H1 (cell line): ENCODE data around the gene ACP4. TPM values are rescaled to one million over a fixed set of nuclear protein-coding genes. Genes with fewer than 3 reads are reported as not detected.

ENCODE experiments used
- CBX5 ChIP-seq: fragments of 300-800, 300-1000 bp; sonication (generic); IDR thresholded peaks from 2 replicates; pipeline ENCODE4 v1.7.1; 2016; ENCODE audit warnings: antibody characterized with exemption, low read length, low read depth
- CHD7 ChIP-seq: fragments of 300-600 bp; sonication (generic); IDR thresholded peaks from 2 replicates; pipeline ENCODE4 v1.7.1; 2012; ENCODE audit warnings: low read length, moderate library complexity, mild to moderate bottlenecking, inconsistent platforms; ENCODE audit not compliant: insufficient replicate concordance
- E2F6 ChIP-seq: IDR thresholded peaks from 2 replicates; pipeline ENCODE4 v1.6.1; 2012; ENCODE audit warnings: inconsistent platforms
- GTF2F1 ChIP-seq: IDR thresholded peaks from 2 replicates; pipeline ENCODE4 v1.6.1; 2012; ENCODE audit warnings: low read depth, low read length, improper control_type of control experiment, borderline replicate concordance
- PHF8 ChIP-seq: fragments of 200-600 bp; sonication (generic); conservative IDR thresholded peaks from 2 replicates; pipeline ENCODE4 v1.7.1; 2012; ENCODE audit warnings: low read depth, mild to moderate bottlenecking, inconsistent platforms, low read length, moderate library complexity
- RBBP5 ChIP-seq: IDR thresholded peaks from 2 replicates; pipeline ENCODE4 v1.7.1; 2012; ENCODE audit warnings: low read depth, mild to moderate bottlenecking, inconsistent platforms, low read length, moderate library complexity, borderline replicate concordance
- TAF1 ChIP-seq: IDR thresholded peaks from 2 replicates; pipeline ENCODE4 v1.6.1; 2011; ENCODE audit warnings: mild to moderate bottlenecking, low read depth, low read length
- TBP ChIP-seq: IDR thresholded peaks from 2 replicates; pipeline ENCODE4 v1.6.1; 2011; ENCODE audit warnings: low read depth, low read length, improper control_type of control experiment
- polyA plus RNA-seq, 7 experiments: library from polyadenylated mRNA; depleted of rRNA in 3 of 7; stranded (reverse) in 5 of 7; unstranded in 2 of 7; fragments of >200 nt in 5 of 7; fragments of 200-250 nt in 2 of 7; gene quantifications; 1 replicate in 5 of 7; 2 replicates in 1 of 7; 4 replicates in 1 of 7; pipeline versions ENCODE4 v1.2.1 to v1.2.3, GENCODE V29; 2011 to 2013; ENCODE audit warnings: missing spikeins in 2 of 7, mixed read lengths in 2 of 7
- total RNA-seq: library from RNA; stranded (reverse); fragmentation: NEBNext Ultra II Directional; extraction: Animal tissue kit (Norgen Biotek cat#: 25700); gene quantifications from 2 replicates; pipeline ENCODE4 v1.2.1, GENCODE V29; 2021

The ACP4 gene
- total and polyA plus RNA-seq, 2 of the 8 experiments (the other 6 are each of a cell fraction or from before 2014, with no cell fraction given): not detected

GRCh38 chr19:50819636-50820035, 29.4 kb downstream of the ACP4 start (continued):
- TF ChIP-seq CHD7: no peak
- no peak for TF ChIP-seq TAF1
- no peak for TF ChIP-seq GTF2F1
- TF ChIP-seq PHF8: no peak
- no peak for TF ChIP-seq RBBP5
- no peak for TF ChIP-seq TBP
- TF ChIP-seq E2F6: no peak
- TF ChIP-seq CBX5: no peak
